H9 (cell line): ENCODE measurements around the gene POT1. TPM values are rescaled to one million over a fixed set of nuclear protein-coding genes. Genes with fewer than 3 reads are reported as not detected.

Experiments used
- DNase-seq: peaks from one replicate; pipeline ENCODE4 v3.0.0-alpha.2; 2017
- H2AFZ ChIP-seq: one replicate; pipeline ENCODE4 v1.6.1; 2013; ENCODE audit warnings: mild to moderate bottlenecking, low read length, control low read depth, moderate library complexity
- H2AK5ac ChIP-seq: 2 replicates; pipeline ENCODE4 v1.6.1; 2013; ENCODE audit warnings: low read length, control low read depth, mixed read lengths; ENCODE audit not compliant: insufficient read length
- H2BK120ac ChIP-seq: one replicate; pipeline ENCODE4 v1.6.1; 2013; ENCODE audit warnings: low read depth, mild to moderate bottlenecking, low read length, control low read depth, inconsistent platforms; ENCODE audit not compliant: poor library complexity, severe bottlenecking
- H2BK12ac ChIP-seq: 2 replicates; pipeline ENCODE4 v1.6.1; 2013; ENCODE audit warnings: low read length, control low read depth, mixed read lengths, low read depth; ENCODE audit not compliant: insufficient read length
- H2BK15ac ChIP-seq: 2 replicates; pipeline ENCODE4 v1.6.1; 2013; ENCODE audit warnings: low read depth, low read length, control low read depth
- H2BK20ac ChIP-seq: one replicate; pipeline ENCODE4 v1.6.1; 2013; ENCODE audit warnings: low read depth, mild to moderate bottlenecking, low read length, control low read depth, inconsistent platforms; ENCODE audit not compliant: poor library complexity, severe bottlenecking
- H2BK5ac ChIP-seq: 2 replicates; pipeline ENCODE4 v1.6.1; 2013; ENCODE audit warnings: low read length, control low read depth, mixed read lengths; ENCODE audit not compliant: insufficient read length
- H3K14ac ChIP-seq: 2 replicates; pipeline ENCODE4 v1.6.1; 2013; ENCODE audit warnings: low read length, control low read depth; ENCODE audit not compliant: insufficient read depth
- H3K18ac ChIP-seq: 2 replicates; pipeline ENCODE4 v1.6.1; 2013; ENCODE audit warnings: low read depth, mild to moderate bottlenecking, mixed read lengths, low read length, control low read depth; ENCODE audit not compliant: insufficient read length
- H3K23ac ChIP-seq: 2 replicates; pipeline ENCODE4 v1.6.1; 2013; ENCODE audit warnings: low read length, control low read depth, mixed read lengths, low read depth; ENCODE audit not compliant: insufficient read length
- H3K23me2 ChIP-seq: 2 replicates; pipeline ENCODE4 v1.6.1; 2013; ENCODE audit warnings: low read depth, mild to moderate bottlenecking, mixed read lengths, low read length, control low read depth; ENCODE audit not compliant: insufficient read length, poor library complexity, severe bottlenecking
- H3K27ac ChIP-seq: 2 replicates; pipeline ENCODE4 v1.5.1; 2013; ENCODE audit warnings: low read length, control low read depth, mixed read lengths, low read depth; ENCODE audit not compliant: insufficient read length
- H3K27me3 ChIP-seq: 2 replicates; pipeline ENCODE4 v1.6.1; 2013; ENCODE audit warnings: low read length, control low read depth, inconsistent platforms; ENCODE audit not compliant: insufficient read depth
- H3K4ac ChIP-seq: 2 replicates; pipeline ENCODE4 v1.6.1; 2013; ENCODE audit warnings: low read depth, mild to moderate bottlenecking, control low read depth, inconsistent platforms, low read length, moderate library complexity
- H3K4me1 ChIP-seq: 2 replicates; pipeline ENCODE4 v1.6.1; 2013; ENCODE audit warnings: low read length, control low read depth, inconsistent platforms; ENCODE audit not compliant: insufficient read depth
- H3K4me2 ChIP-seq: 2 replicates; pipeline ENCODE4 v1.6.1; 2013; ENCODE audit warnings: low read length, control low read depth, mixed read lengths; ENCODE audit not compliant: insufficient read length, insufficient read depth
- H3K56ac ChIP-seq: 2 replicates; pipeline ENCODE4 v1.6.1; 2013; ENCODE audit warnings: low read depth, mild to moderate bottlenecking, mixed read lengths, low read length, control low read depth; ENCODE audit not compliant: insufficient read length
- H3K79me1 ChIP-seq: 2 replicates; pipeline ENCODE4 v1.6.1; 2013; ENCODE audit warnings: low read depth, mild to moderate bottlenecking, moderate library complexity, low read length, control low read depth, inconsistent platforms; ENCODE audit not compliant: insufficient read depth, poor library complexity, severe bottlenecking
- H3K79me2 ChIP-seq: 2 replicates; pipeline ENCODE4 v1.6.1; 2013; ENCODE audit warnings: low read length, control low read depth, inconsistent platforms; ENCODE audit not compliant: insufficient read depth
- H3K9ac ChIP-seq: 2 replicates; pipeline ENCODE4 v1.6.1; 2013; ENCODE audit warnings: low read length, control low read depth, mixed read lengths; ENCODE audit not compliant: insufficient read length; ENCODE audit errors: extremely low read depth
- H3K9me3 ChIP-seq: one replicate; pipeline ENCODE4 v1.6.1; 2013; ENCODE audit warnings: low read depth, low read length, inconsistent platforms; ENCODE audit not compliant: control insufficient read depth
- H3T11ph ChIP-seq: one replicate; pipeline ENCODE4 v1.6.1; 2013; ENCODE audit warnings: mild to moderate bottlenecking, low read length, control low read depth, inconsistent platforms
- H4K20me1 ChIP-seq: one replicate; pipeline ENCODE4 v1.6.1; 2013; ENCODE audit not compliant: control insufficient read depth, insufficient read length, insufficient read depth
- H4K5ac ChIP-seq: 2 replicates; pipeline ENCODE4 v1.6.1; 2013; ENCODE audit warnings: low read depth, mild to moderate bottlenecking, mixed read lengths, low read length, control low read depth; ENCODE audit not compliant: insufficient read length
- H4K8ac ChIP-seq: replicated peaks from 2 replicates; pipeline ENCODE4 v1.6.1; 2013; ENCODE audit warnings: low read length, control low read depth, mixed read lengths, low read depth; ENCODE audit not compliant: insufficient read length
- H4K91ac ChIP-seq: 2 replicates; pipeline ENCODE4 v1.6.1; 2013; ENCODE audit warnings: low read depth, mild to moderate bottlenecking, moderate library complexity, mixed read lengths, low read length, control low read depth; ENCODE audit not compliant: insufficient read length
- H3K27ac Mint-ChIP-seq, 3 experiments: 2 replicates in 2 of 3; 3 replicates in 1 of 3; pipeline ENCODE4 v1.8.0; 2020 to 2021; ENCODE audit warnings: mixed read lengths in 3 of 3, mild to moderate bottlenecking in 1 of 3, moderate library complexity in 1 of 3
- H3K27me3 Mint-ChIP-seq: 2 replicates; pipeline ENCODE4 v1.8.0; 2021; ENCODE audit warnings: low read depth, mild to moderate bottlenecking, moderate library complexity, mixed read lengths
- H3K36me3 Mint-ChIP-seq, 3 experiments: 2 replicates in 2 of 3; 3 replicates in 1 of 3; pipeline ENCODE4 v1.8.0; 2020 to 2021; ENCODE audit warnings: low read depth in 3 of 3, mixed read lengths in 3 of 3; ENCODE audit not compliant: insufficient read depth in 1 of 3
- H3K4me1 Mint-ChIP-seq, 2 experiments: 2 replicates each; pipeline ENCODE4 v1.8.0; 2020; ENCODE audit warnings: mixed read lengths in 2 of 2
- H3K4me3 Mint-ChIP-seq, 2 experiments: 2 replicates in 1 of 2; 3 replicates in 1 of 2; pipeline ENCODE4 v1.8.0; 2020 to 2021; ENCODE audit warnings: mild to moderate bottlenecking in 2 of 2, mixed read lengths in 2 of 2, moderate library complexity in 1 of 2
- H3K9me3 Mint-ChIP-seq, 2 experiments: 2 replicates in 1 of 2; 3 replicates in 1 of 2; pipeline ENCODE4 v1.8.0; 2020; ENCODE audit warnings: mild to moderate bottlenecking in 2 of 2, mixed read lengths in 2 of 2, moderate library complexity in 1 of 2
- WGBS: extraction: QIAGEN DNeasy Blood & Tissue Kit; methylation state at CpG from one replicate; pipeline ENCODE4 v1.1.7; 2013; ENCODE audit warnings: missing lambda C conversion rate, low lambda C conversion rate, mixed read lengths; ENCODE audit not compliant: insufficient read length; ENCODE audit errors: extremely low coverage; 5-methylcytosine and 5-hydroxymethylcytosine counted together
- total RNA-seq: library from RNA; stranded (reverse); gene quantifications from 2 replicates; pipeline ENCODE4 v1.2.1, GENCODE V29; 2021
- TF ChIP-seq, protein P1 (sequence below): fragments of 200-600 bp; sonication (generic); conservative IDR thresholded peaks from 3 replicates; pipeline ENCODE4 v1.8.0; 2021; ENCODE audit warnings: antibody characterized with exemption, mild to moderate bottlenecking

The POT1 gene
- total RNA-seq, 1 experiment from 2014 or later: 23.4 TPM

DNA sequence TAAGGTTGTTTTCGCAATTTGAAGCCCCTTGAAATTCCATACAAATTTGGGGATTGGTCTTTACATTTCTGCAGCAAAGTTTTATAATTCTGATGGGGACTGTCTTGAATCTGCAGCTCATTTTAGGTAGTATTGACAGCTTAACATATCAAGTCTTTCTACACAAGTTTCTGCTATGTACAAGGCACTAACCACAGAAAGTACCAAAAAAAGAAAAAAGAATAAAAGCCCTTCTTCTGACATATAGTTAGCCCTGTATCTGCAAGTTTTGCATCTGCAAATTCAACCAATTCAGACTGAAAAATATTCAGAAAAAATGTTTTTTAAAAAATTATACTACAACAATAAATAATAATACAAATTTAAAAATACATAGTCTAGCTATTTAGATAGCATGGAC lies 15.3 kb downstream of the POT1 start:
- H3K36me3 Mint-ChIP-seq: peaks cover 0 to 9% (median 2%) of the 10 kb centered on the region in 3 experiments; a peak in 2 of 7 replicates
- no peaks in the 10 kb centered on the region for H3K27me3 Mint-ChIP-seq
- H3K23ac ChIP-seq: no peak overlapping the region
- H2BK20ac ChIP-seq: no peak overlapping the region
- H3K79me2 ChIP-seq: no peaks in the 10 kb centered on the region
- no peak for DNase-seq
- H3K4me1 ChIP-seq: no peaks in the 10 kb centered on the region
- no peak overlapping the region for H2BK5ac ChIP-seq
- no peak overlapping the region for H2AK5ac ChIP-seq
- TF ChIP-seq, protein P1, sequence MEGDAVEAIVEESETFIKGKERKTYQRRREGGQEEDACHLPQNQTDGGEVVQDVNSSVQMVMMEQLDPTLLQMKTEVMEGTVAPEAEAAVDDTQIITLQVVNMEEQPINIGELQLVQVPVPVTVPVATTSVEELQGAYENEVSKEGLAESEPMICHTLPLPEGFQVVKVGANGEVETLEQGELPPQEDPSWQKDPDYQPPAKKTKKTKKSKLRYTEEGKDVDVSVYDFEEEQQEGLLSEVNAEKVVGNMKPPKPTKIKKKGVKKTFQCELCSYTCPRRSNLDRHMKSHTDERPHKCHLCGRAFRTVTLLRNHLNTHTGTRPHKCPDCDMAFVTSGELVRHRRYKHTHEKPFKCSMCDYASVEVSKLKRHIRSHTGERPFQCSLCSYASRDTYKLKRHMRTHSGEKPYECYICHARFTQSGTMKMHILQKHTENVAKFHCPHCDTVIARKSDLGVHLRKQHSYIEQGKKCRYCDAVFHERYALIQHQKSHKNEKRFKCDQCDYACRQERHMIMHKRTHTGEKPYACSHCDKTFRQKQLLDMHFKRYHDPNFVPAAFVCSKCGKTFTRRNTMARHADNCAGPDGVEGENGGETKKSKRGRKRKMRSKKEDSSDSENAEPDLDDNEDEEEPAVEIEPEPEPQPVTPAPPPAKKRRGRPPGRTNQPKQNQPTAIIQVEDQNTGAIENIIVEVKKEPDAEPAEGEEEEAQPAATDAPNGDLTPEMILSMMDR: no peak
- H2BK120ac ChIP-seq: no peak overlapping the region
- no peak overlapping the region for H3K56ac ChIP-seq
- no peaks in the 10 kb centered on the region for H3K27me3 ChIP-seq
- no peak overlapping the region for H4K91ac ChIP-seq
- no peak overlapping the region for H3T11ph ChIP-seq
- H3K27ac Mint-ChIP-seq: no peak overlapping the region
- H4K20me1 ChIP-seq: no peaks in the 10 kb centered on the region
- H4K8ac ChIP-seq: no peak overlapping the region
- no peak overlapping the region for H2BK15ac ChIP-seq
- H3K14ac ChIP-seq: no peak overlapping the region
- H3K9me3 ChIP-seq: no peaks in the 10 kb centered on the region
- H3K27ac ChIP-seq: no peak overlapping the region
- no peak overlapping the region for H4K5ac ChIP-seq
- no peaks in the 10 kb centered on the region for H3K23me2 ChIP-seq
- H3K9me3 Mint-ChIP-seq: no peaks in the 10 kb centered on the region
- no CpG with 5 or more reads among the region's 1 CpG for WGBS
- no peak overlapping the region for H3K4ac ChIP-seq
- peaks cover 5% of the 10 kb centered on the region for H3K79me1 ChIP-seq
- H3K9ac ChIP-seq: no peak overlapping the region
- H3K4me2 ChIP-seq: no peak overlapping the region
- H3K4me1 Mint-ChIP-seq: peaks cover 0 to 2% of the 10 kb centered on the region in 2 experiments; a peak in 1 of 4 replicates
- H3K18ac ChIP-seq: no peak overlapping the region
- no peak overlapping the region for H3K4me3 Mint-ChIP-seq
- H2AFZ ChIP-seq: no peak overlapping the region
- no peak overlapping the region for H2BK12ac ChIP-seq
